Naive B cell (primary cell): ENCODE data around the gene WEE2. TPM values are rescaled to one million over a fixed set of nuclear protein-coding genes. Genes with fewer than 3 reads are reported as not detected.
A peak's percentile ranks its signal among the peaks of the same experiment; 100 is the strongest.
"Not testable (repeated sequence)": the region's sequence is repeated elsewhere in the genome, so short reads cannot be mapped to it uniquely, and the experiment has no call there.

ENCODE experiments used
- ATAC-seq, 2 donors: fragments of 150-1000 bp; cut with Tn5 transposase; 2 replicates each; pipeline ENCODE4 v1.10.0; 2021; ENCODE audit warnings: low read depth in 2 of 2, mild to moderate bottlenecking in 2 of 2, moderate library complexity in 2 of 2
- DNase-seq: peaks from one replicate; pipeline ENCODE4 v3.0.0; 2022
- H3K27ac Mint-ChIP-seq, 6 donors: one replicate each; pipeline ENCODE4 v1.8.0; 2020 to 2022; ENCODE audit warnings: mild to moderate bottlenecking in 6 of 6, mixed read lengths in 6 of 6, moderate library complexity in 5 of 6, inconsistent platforms in 2 of 6
- H3K27me3 Mint-ChIP-seq, 3 donors: one replicate each; pipeline ENCODE4 v1.8.0; 2021 to 2022; ENCODE audit warnings: mixed read lengths in 3 of 3, mild to moderate bottlenecking in 1 of 3
- H3K36me3 Mint-ChIP-seq, 2 donors: one replicate each; pipeline ENCODE4 v1.8.0; 2020 to 2022; ENCODE audit warnings: mixed read lengths in 2 of 2, inconsistent platforms in 1 of 2, mild to moderate bottlenecking in 1 of 2
- H3K4me1 Mint-ChIP-seq, 3 donors: one replicate each; pipeline ENCODE4 v1.8.0; 2020 to 2022; ENCODE audit warnings: mixed read lengths in 3 of 3, inconsistent platforms in 1 of 3, mild to moderate bottlenecking in 1 of 3, moderate library complexity in 1 of 3
- H3K4me3 Mint-ChIP-seq, 8 donors: one replicate each; pipeline ENCODE4 v1.8.0; 2020 to 2022; ENCODE audit warnings: mild to moderate bottlenecking in 8 of 8, mixed read lengths in 8 of 8, moderate library complexity in 8 of 8, inconsistent platforms in 2 of 8
- H3K9me3 Mint-ChIP-seq, 7 donors: one replicate each; pipeline ENCODE4 v1.8.0; 2020 to 2022; ENCODE audit warnings: mixed read lengths in 7 of 7, mild to moderate bottlenecking in 5 of 7, inconsistent platforms in 2 of 7, moderate library complexity in 1 of 7
- polyA plus RNA-seq, 6 donors: library from polyadenylated mRNA; unstranded; fragments of 300-500 nt; fragmentation: Illumina TruSeq; gene quantifications; one replicate each; pipeline ENCODE4 v1.2.3, GENCODE V29; 2021; ENCODE audit warnings: low read depth in 6 of 6

The WEE2 gene
- polyA plus RNA-seq, 6 donors from 2014 or later, result 0.52 TPM; not detected in 5

GRCh38 chr7:141675436-141676215 is 32.5 kb upstream of the WEE2 start:
- DNase-seq (no peak), ATAC-seq (peak; percentile 39 to 85)
- H3K4me3 Mint-ChIP-seq, result no peak overlapping the region
- H3K9me3 Mint-ChIP-seq, result no peaks in the 10 kb centered on the region
- peaks cover 10 to 34% of the 10 kb centered on the region in 2 donors for H3K36me3 Mint-ChIP-seq
- H3K27ac Mint-ChIP-seq, result peak overlapping the region in 2 of 6 donors; percentile 66 to 84
- H3K4me1 Mint-ChIP-seq, result peaks cover 0 to 9% (median 3%) of the 10 kb centered on the region in 3 donors
- no peaks in the 10 kb centered on the region for H3K27me3 Mint-ChIP-seq

GRCh38 chr7:141676618-141677017 is 31.5 kb upstream of the WEE2 start:
- Mint-ChIP-seq H3K27me3 (no peaks in the 10 kb centered on the region), H3K4me1 (peaks cover 0 to 9% (median 3%) of the 10 kb centered on the region in 3 donors), H3K36me3 (peaks cover 6 to 37% of the 10 kb centered on the region in 2 donors)

GRCh38 chr7:141679014-141679413 is 29.1 kb upstream of the WEE2 start:
- H3K4me3 Mint-ChIP-seq, result no peak overlapping the region
- no peak for DNase-seq
- H3K27ac Mint-ChIP-seq, result no peak overlapping the region
- no peaks in the 10 kb centered on the region for H3K27me3 Mint-ChIP-seq
- peaks cover 0 to 9% (median 3%) of the 10 kb centered on the region in 3 donors for H3K4me1 Mint-ChIP-seq
- no peaks in the 10 kb centered on the region for H3K9me3 Mint-ChIP-seq
- ATAC-seq, result no peak
- H3K36me3 Mint-ChIP-seq, result peaks cover 13 to 41% of the 10 kb centered on the region in 2 donors

More at GRCh38 chr7:141676618-141677017, 31.5 kb upstream of the WEE2 start:
- Mint-ChIP-seq H3K4me3 (no peak overlapping the region), H3K27ac (peak overlapping the region in 3 of 6 donors; percentile 42 to 66 (median 44)), H3K9me3 (no peaks in the 10 kb centered on the region)
- no peak for ATAC-seq
- DNase-seq, result no peak

GRCh38 chr7:141685285-141686023 is 22.7 kb upstream of the WEE2 start:
- H3K27me3 Mint-ChIP-seq, result no peaks in the 10 kb centered on the region
- H3K4me3 Mint-ChIP-seq, result no peak overlapping the region
- H3K27ac Mint-ChIP-seq, result no peak overlapping the region
- DNase-seq, result no peak
- H3K9me3 Mint-ChIP-seq, result no peaks in the 10 kb centered on the region
- peaks cover 11 to 23% (median 17%) of the 10 kb centered on the region in 3 donors for H3K4me1 Mint-ChIP-seq
- ATAC-seq, result no peak
- H3K36me3 Mint-ChIP-seq, result peaks cover 21 to 50% of the 10 kb centered on the region in 2 donors

GRCh38 chr7:141686074-141686473 is 22.1 kb upstream of the WEE2 start:
- Mint-ChIP-seq H3K27me3 (no peaks in the 10 kb centered on the region), H3K36me3 (peaks cover 21 to 44% of the 10 kb centered on the region in 2 donors), H3K9me3 (no peaks in the 10 kb centered on the region), H3K4me1 (peaks cover 11 to 24% (median 18%) of the 10 kb centered on the region in 3 donors), H3K4me3 (no peak overlapping the region), H3K27ac (peak overlapping the region in 2 of 6 donors; percentile 11 to 17)
- ATAC-seq, result no peak
- no peak for DNase-seq

- peak overlapping the region in 1 of 6 donors; percentile 35 for H3K27ac Mint-ChIP-seq
These were observed 21.5 kb upstream of the WEE2 start for GRCh38 chr7:141686670-141687069.

GRCh38 chr7:141688043-141688442 is 20.1 kb upstream of the WEE2 start:
- Mint-ChIP-seq H3K27me3 (no peaks in the 10 kb centered on the region), H3K27ac (no peak overlapping the region), H3K4me1 (peaks cover 14 to 32% (median 18%) of the 10 kb centered on the region in 3 donors), H3K36me3 (peaks cover 13 to 29% of the 10 kb centered on the region in 2 donors), H3K4me3 (no peak overlapping the region), H3K9me3 (no peaks in the 10 kb centered on the region)
- DNase-seq (no peak), ATAC-seq (no peak)

More at GRCh38 chr7:141686670-141687069, 21.5 kb upstream of the WEE2 start:
- ATAC-seq (no peak), DNase-seq (no peak)
- no peaks in the 10 kb centered on the region for H3K27me3 Mint-ChIP-seq
- peaks cover 11 to 24% (median 18%) of the 10 kb centered on the region in 3 donors for H3K4me1 Mint-ChIP-seq
- H3K36me3 Mint-ChIP-seq, result peaks cover 21 to 40% of the 10 kb centered on the region in 2 donors
- no peaks in the 10 kb centered on the region for H3K9me3 Mint-ChIP-seq
- H3K4me3 Mint-ChIP-seq, result no peak overlapping the region

GRCh38 chr7:141689072-141689825 is 18.9 kb upstream of the WEE2 start:
- Mint-ChIP-seq H3K27ac (peak overlapping the region in 1 of 6 donors; percentile 72), H3K36me3 (peaks cover 13 to 21% of the 10 kb centered on the region in 2 donors), H3K4me1 (peaks cover 18 to 37% (median 20%) of the 10 kb centered on the region in 3 donors)
- H3K27me3 Mint-ChIP-seq, ATAC-seq, DNase-seq, H3K4me3 Mint-ChIP-seq, H3K9me3 Mint-ChIP-seq: not testable (repeated sequence)

GRCh38 chr7:141691540-141691939 is 16.6 kb upstream of the WEE2 start:
- Mint-ChIP-seq H3K4me1 (peaks cover 40 to 57% (median 41%) of the 10 kb centered on the region in 3 donors), H3K4me3 (no peak overlapping the region), H3K27me3 (no peaks in the 10 kb centered on the region), H3K27ac (no peak overlapping the region), H3K36me3 (peaks cover 8 to 10% of the 10 kb centered on the region in 2 donors), H3K9me3 (no peaks in the 10 kb centered on the region)
- ATAC-seq (no peak), DNase-seq (no peak)

- no peak for ATAC-seq
These were observed 16.2 kb upstream of the WEE2 start for GRCh38 chr7:141691961-141692360.

GRCh38 chr7:141693082-141693481 is 15.1 kb upstream of the WEE2 start:
- no peaks in the 10 kb centered on the region for H3K9me3 Mint-ChIP-seq
- peaks cover 52 to 57% (median 55%) of the 10 kb centered on the region in 3 donors for H3K4me1 Mint-ChIP-seq
- no peaks in the 10 kb centered on the region for H3K27me3 Mint-ChIP-seq
- H3K4me3 Mint-ChIP-seq, result no peak overlapping the region
- H3K27ac Mint-ChIP-seq, result peak overlapping the region in 1 of 6 donors; percentile 3
- ATAC-seq, result no peak
- no peak for DNase-seq
- peaks cover 0 to 4% of the 10 kb centered on the region in 2 donors for H3K36me3 Mint-ChIP-seq

More at GRCh38 chr7:141691961-141692360, 16.2 kb upstream of the WEE2 start:
- no peak overlapping the region for H3K4me3 Mint-ChIP-seq
- H3K36me3 Mint-ChIP-seq, result peaks cover 5 to 7% of the 10 kb centered on the region in 2 donors
- DNase-seq, result no peak
- peaks cover 44 to 57% (median 44%) of the 10 kb centered on the region in 3 donors for H3K4me1 Mint-ChIP-seq
- H3K27me3 Mint-ChIP-seq, result no peaks in the 10 kb centered on the region
- no peaks in the 10 kb centered on the region for H3K9me3 Mint-ChIP-seq
- H3K27ac Mint-ChIP-seq, result no peak overlapping the region

GRCh38 chr7:141695803-141696289 is 12.3 kb upstream of the WEE2 start:
- Mint-ChIP-seq H3K4me1 (peaks cover 64 to 72% (median 64%) of the 10 kb centered on the region in 3 donors), H3K36me3 (peaks cover 0 to 4% of the 10 kb centered on the region in 2 donors), H3K4me3 (peak overlapping the region in 2 of 8 donors; percentile 11 to 30), H3K27me3 (no peaks in the 10 kb centered on the region), H3K27ac (peak overlapping the region in 3 of 6 donors; percentile 45 to 60 (median 47)), H3K9me3 (no peaks in the 10 kb centered on the region)
- no peak for ATAC-seq
- no peak for DNase-seq

- Mint-ChIP-seq H3K36me3 (peaks cover 0 to 4% of the 10 kb centered on the region in 2 donors), H3K27me3 (no peaks in the 10 kb centered on the region), H3K27ac (peak overlapping the region in 2 of 6 donors; percentile 60 to 81), H3K4me1 (peaks cover 66 to 75% (median 67%) of the 10 kb centered on the region in 3 donors), H3K4me3 (peak overlapping the region in 3 of 8 donors; percentile 3 to 16 (median 9)), H3K9me3 (no peaks in the 10 kb centered on the region)
- DNase-seq, result no peak
- no peak for ATAC-seq
These were observed 11.8 kb upstream of the WEE2 start for GRCh38 chr7:141696348-141696747.
